Pons (tissue), 1 donor: ENCODE results near the gene MVP.
"Not testable (repeated sequence)": the region's sequence is repeated elsewhere in the genome, so short reads cannot be mapped to it uniquely, and the experiment has no call there.

Source experiments
- DNase-seq: peaks from one replicate; pipeline ENCODE4 v3.0.0-alpha.2; 2016; ENCODE audit warnings: low spot score

MVP gene

DNA sequence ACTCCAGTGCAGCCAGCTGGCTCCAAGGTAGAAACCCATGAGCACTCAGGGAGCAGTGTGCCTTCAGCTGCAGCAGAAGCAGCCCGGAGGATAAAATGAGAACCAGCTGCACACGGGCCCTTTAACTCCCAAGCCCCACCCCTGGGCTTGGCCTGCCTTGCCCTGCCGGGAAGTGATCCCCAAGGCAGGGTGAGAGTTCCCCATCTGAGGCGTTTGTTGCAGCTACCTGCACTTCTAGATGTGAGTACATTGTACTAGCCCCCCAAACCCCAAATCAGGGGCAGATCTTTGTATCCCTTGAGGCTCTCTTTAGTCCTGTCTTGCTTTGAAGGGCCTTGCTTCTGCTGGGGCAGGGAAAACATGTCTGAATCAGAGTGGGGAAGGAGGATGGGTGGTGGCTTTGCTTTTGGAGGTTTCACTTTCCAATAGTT lies at the start of gene MVP:
TSS of gene MVP (plus strand) at position 192 of the 431 bp plus-strand sequence. CDS start 10,088 bp downstream, outside the sequence.
- DNase-seq = peak; percentile 76

DNA sequence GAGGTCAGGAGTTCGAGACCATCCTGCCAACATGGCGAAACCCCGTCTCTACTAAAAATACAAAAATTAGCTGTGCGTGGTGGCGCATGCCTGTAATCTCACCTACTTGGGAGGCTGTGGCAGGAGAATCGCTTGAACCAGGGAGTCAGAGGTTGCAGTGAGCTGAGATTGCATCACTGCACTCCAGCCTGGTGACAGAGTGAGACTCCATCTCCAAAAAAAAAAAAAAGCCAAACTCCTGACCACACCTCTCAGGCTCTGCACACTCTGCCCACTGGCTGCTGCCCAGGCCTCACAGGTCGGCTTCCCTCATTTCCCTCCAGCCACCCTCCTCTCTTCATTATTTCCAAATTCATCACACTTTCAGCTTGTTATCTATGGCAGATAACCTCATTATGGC lies 47.9 kb upstream of the MVP start:
- DNase-seq = not testable (repeated sequence)

DNA sequence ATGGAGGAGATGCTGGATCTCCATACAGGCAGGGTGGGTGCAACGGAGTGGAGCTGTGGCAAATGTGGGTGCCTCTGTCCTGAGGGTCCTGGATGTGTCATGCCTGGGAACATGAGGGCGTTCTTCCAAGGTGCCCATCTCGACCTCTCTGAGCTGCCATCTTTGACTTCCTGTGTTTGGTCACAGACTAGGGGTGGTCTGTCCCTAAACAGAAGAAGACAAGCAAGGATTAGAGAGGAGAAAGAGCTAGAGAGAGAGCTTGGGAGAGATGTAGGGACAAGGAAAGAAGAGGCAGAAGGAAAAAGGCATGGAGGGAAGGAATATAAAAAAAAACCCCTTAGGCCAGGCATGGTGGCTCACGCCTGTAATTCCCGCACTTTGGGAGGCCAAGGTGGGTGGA lies 45.5 kb upstream of the MVP start:
- DNase-seq = no peak

DNA sequence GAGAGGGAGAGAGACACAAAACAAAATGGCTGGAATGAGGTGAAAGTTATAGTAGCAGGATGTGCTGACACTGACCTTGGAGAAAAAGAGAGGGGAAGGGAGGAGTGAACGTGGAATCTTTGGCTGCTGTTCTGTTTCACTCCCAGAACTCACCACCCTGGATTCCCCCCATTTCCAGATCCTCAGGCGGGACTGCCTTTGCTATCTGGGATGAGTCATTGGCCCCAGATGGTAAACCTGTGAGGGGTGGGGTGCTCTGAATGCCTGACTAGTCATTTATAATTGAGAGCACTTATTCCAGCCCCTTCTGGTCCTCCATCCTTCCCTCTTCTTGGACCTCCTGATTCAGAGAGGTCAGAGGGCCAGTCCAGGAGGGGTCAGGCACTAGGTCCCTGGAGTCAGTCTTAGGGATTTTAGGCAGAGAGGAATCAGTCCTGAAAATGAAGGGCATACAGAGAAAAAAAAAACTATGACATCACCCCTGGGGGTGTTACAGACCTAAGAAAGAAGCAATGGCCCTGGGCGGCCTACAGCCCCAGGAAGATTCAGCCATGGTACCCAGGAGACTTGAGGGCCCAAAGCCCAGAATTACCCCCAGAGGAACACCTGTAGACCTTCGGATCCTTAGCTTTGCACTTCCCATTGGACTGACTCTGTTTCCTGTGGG lies 44.4 kb upstream of the MVP start:
- DNase-seq = no peak

DNA sequence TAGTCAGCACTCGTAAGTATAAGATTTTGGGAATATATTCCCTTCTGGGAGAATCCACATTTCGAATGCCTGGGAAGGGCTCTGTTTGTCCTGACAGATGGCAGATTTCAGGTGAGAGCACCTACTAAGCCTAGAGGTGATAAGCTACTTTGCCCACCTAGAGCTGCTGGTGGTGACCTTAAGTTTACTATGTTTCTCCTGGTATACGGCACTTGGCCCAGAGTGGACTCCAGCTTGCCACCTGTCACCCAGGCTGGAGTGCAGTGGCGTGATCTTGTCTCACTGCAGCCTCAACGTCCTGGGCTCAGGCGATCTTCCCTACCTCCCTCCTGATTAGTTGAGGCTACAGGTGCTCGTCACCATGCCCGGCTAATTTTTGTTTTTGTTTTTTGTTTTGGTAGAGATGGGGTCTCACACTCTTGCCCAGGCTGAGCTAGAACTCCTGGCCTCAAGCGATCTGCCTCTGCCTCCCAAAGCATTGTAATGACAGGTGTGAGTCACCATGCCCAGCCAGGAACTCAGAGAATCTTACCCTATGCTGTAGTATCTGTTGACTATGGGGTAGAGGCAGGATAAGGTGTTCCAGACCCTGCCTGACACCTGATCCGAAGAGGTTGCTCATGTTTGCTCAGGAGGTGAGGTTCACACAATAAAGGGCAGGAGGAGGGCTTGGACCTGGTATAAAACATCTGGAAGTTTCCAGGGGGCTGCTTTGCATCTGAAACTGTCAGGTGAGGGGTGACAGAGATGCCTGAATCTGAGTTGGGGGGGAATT lies 42.5 kb upstream of the MVP start, which contains the start of gene ZG16:
TSS of gene ZG16 (plus strand) at position 681 of the 775 bp plus-strand sequence. CDS start 1,011 bp downstream, outside the sequence.
- DNase-seq = no peak

DNA sequence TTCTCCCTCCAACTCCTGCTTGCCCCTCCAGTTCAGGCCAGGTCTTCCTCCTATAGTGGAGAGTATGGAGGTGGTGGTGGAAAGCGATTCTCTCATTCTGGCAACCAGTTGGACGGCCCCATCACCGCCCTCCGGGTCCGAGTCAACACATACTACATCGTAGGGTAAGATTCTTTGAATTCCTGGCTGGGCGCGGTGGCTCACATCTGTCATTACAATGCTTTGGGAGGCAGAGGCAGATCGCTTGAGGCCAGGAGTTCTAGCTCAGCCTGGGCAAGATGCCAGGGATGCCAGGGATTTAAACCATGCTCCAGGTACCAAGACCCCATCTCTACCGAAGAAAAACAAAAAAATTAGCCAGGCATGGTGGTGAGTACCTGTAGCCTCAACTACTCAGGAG lies 40.8 kb upstream of the MVP start:
- DNase-seq = no peak

DNA sequence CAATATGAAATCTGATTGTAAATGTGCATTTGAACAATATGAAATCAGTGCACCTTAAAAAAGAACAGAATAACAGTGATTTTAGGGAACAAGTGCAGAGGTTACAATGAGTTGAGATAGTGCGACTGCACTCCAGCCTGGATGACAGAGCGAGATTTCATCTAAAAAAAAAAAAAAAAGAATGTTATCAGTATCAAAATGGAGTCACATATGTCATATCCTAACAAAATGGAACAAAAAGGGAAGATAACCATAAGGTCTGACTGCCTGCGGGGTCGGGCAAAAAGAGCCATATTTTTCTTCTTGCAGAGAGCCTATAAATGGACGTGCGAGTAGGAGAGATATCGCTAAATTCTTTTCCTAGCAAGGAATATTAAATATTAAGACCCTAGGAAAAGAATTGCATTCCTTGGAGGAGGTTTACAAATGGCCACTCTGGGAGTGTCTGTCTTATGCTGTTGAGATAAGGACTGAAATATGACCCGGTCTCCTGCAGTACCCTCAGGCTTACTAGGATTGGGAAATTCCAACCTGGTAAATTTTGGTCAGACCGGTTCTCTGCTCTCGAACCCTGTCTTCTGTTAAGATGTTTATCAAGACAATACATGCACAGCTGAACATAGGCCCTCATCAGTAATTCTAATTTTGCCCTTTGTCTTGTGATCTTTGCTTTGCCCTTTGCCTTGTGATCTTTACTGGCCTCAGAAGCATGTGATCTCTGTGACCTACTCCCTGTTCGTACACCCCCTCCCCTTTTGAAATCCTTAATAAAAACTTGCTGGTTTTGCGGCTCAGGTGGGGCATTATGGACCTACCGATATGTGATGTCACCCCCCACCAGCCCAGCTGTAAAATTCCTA lies 36.9 kb upstream of the MVP start:
- DNase-seq = not testable (repeated sequence)

DNA sequence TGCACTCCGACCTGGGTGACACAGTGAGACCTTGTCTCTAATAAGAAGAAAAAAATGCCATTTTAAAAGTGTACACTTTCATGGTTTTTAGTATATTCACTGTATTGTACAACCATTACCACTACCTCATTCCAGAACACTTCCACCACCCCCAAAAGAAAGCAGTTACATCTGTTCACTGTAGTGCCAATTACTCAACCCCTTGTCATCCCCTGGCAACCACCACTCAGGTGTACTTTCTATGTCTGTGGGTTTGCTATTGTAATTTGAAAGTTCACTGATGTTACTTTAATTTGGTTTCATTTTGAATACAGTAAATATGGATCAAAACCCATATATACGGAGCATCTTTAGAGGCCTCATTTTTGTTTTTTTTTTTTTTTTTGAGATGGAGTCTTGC lies 36.1 kb upstream of the MVP start:
- no peak for DNase-seq

DNA sequence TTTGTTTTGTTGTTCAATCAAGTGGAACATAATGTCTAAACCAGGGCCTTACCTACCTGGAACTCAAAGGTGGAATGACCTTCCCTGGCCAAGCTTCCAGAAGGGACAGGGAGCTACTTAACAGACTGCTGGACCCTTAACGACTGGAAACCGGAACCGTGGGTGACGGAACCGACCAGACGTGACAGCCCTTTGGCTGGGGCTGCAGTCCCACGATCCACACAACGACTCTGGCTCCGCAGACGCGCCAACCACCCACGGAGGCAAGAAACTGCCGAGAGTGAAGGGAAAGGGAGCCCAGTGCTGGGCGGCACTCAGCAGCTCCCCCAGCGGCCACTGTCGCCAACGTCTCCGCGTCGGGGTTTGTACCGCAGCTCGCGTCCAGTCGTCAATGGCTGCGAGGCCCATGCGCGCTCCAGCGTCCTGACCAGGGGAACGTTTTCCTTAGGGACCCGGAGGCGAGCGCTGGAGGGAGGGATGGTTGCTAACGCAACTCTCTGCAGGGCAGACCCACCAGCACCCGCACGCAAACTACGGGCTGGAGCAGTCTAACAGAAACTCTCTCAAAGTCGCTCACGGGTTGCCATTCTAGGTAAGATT lies 35.3 kb upstream of the MVP start:
- DNase-seq = no peak

DNA sequence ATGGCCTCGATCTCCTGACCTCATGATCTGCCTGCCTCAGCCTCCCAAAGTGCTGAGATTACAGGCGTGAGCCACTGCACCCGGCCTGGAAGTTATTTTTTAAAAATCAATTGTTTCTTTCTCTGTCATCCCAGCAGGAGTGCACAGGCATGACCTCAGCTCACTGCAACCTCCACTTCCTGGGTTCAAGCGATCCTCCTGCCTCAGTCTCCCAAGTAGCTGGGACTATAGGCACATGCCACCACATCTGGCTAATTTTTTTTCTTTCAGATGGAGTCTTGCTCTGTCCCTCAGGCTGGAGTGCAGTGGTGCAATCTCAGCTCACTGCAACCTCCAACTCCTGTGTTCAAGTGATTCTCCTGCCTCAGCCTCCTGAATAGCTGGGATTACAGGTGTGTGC lies 33.1 kb upstream of the MVP start:
- not testable (repeated sequence) for DNase-seq

DNA sequence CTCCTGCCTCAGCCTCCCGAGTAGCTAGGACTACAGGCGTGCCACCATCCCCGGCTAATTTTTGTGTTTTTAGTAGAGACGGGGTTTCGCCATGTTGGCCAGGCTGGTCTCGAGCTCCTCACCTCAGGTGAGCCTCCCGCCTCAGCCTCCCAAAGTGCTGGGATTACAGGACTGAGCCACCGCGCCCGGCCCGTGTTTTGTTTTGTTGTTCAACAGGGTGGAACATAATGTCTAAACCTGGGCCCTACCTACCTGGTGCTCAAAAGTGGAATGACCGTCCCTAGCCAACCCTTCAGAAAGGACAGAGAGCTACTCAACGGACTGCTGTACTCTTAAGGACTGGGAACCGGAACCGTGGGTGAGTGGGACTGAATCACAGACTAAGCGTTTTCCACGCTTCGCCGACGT lies 30.5 kb upstream of the MVP start:
- DNase-seq = no peak

DNA sequence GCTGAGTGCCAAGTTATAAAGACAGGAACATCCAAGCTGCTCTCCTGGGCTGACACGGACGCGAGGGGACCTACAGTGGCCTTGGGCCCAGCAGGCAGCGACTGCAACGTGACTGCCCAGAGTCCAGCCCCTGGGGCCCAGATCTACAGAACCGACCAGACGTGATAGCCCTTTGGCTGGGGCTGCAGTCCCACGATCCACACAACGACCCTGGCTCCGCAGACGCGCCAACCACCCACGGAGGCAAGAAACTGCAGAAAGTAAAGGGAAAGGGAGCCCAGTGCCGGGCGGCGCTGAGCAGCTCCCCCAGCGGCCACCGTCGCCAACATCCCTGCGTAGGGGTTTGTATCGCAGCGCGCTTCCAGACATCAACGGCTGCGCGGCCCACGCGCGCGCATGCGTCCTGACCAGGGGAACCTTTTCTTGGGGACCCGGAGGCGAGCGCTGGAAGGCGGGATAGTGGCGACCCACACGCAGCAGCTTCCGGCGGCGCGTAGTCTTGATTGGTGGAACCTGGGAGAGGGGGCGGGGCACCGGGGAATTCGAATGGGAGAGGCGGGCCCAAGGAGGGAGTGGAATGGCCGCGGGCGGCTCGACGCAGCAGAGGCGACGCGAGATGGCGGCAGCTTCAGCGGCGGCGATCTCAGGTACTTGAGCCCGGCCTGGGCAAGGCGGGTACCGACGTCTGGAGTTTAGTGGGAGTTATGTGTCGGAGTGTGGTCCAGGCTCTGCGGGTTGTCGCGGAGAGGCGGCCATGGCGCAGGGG lies 29.9 kb upstream of the MVP start, which contains the start of gene KIF22:
TSS of gene KIF22 (plus strand) at position 569 of the 766 bp plus-strand sequence. CDS start at position 578, 9 bp downstream.
- DNase-seq = peak; percentile 98

DNA sequence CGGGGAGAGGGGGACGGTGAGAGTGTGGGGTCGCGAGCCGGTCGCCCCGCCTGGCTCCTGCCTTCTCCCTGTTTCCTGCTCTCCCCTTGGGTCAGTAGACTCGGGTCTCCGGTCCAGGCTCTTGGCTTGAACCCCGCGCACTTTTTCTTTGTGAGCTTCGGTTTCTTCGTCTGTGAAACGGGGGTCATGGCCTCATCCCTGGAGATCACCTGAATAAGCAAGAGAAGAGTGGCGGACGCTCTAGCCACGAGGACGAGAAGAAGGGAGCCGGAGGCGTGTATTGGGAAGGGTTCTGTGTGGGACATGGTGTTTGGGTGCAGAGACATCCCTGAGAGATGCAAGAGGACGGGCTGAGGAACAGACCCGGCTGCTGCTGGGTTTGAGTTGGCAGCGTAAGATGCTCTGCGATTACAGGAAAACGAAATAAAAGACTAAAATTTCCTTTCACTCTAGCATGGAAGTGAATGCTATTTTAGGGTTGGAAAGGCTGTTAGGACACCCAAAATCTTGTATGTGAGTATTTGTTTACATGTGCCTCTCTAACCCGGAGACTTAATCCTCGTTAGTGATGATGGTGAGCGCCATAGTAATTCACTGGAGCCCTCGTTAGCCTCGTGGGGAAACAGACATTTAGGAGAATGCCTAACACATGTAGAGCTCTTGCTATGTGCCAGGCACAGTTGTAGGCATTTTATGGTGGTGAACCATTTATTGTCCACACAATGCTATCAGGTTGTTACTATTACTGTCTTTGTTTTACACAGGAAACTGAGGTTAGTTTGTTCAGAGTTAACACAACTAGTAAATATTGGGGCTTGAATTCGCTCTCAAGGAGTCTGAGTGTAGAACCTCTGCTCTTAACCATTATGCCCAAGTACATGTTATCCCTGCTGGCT lies 29.1 kb upstream of the MVP start:
- DNase-seq = no peak

DNA sequence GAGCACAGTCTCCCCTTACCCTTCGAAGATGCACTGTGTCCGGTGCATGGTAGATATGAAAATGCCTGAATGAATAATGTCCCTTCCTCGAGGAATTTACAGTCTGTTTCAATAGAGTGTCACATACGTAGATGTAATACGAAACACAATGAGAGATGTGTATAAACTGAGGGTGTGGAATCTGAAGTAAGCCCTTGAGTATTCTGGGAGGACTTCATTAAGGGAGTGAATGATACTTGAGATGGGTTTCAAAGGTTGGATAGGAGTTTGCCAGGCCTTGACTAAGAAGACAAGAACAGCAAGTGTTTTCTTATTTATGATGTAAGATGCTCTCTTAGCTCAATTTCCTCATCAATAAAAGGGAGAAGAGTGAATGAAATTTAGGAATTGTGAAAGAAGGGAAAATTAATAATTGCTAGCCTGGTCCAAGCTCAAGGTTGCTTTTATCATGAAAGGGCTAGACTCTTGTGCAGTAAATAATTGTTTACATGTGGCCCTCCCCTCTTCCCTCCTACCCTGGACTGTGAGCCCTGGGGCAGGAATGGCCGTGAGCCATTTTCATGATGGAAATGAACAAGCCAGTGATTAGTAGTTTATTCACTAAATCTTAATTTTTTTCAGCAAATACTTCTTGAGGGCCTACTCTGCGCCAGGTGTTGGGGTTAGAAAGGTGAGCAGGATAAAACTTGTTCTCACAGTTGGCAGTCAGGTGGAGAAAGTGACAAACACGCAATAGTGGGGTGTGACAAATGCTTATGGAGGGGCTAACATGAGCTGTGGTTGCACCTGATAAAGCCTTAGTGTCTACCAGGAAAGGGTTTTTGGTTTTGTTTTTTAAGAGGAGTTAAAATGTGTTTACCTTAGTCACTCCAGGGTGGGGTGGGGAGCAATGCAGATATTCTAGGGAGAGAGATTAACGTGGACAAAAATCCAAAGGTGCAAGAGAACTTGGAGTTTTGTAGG lies 28.1 kb upstream of the MVP start:
- DNase-seq = no peak

DNA sequence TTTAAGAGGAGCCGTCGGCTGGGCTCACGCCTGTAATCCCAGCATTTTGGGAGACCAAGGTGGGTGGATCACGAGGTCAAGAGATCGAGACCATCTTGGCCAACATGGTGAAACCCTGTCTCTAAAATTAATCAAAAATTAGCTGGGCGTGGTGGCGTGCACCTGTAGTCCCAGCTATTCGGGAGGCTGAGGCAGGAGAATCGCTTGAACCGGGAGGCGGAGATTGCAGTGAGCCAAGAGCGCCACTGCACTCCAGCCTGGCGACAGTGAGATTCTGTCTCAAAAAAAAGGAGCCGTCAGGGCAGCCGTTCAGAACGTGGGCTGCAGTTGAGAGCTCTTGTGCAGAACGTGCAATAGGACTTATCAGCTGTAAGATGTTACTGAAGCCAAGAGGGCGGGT lies 27.1 kb upstream of the MVP start:
- not testable (repeated sequence) for DNase-seq

DNA sequence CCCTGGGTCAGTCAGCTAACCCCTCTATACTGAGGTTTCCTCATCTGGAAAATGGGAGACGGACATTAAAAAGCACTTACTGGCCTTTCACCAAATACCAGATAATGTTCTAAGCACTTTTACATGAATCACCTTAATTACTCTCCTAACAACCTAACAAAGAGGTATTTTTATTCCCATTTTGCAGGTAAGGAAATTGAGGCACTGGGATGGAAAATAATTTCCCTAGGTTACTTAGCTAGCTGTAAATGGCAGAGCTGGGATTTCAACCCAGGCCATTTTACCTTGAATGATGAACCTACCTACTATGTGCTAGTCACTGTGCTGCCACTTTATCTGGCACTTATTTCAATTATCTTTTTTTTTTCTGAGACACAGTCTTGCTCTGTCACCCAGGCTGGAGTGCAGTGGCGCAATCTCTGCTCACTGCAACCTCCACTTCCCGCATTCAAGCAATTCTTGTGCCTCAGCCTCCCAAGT lies 26.0 kb upstream of the MVP start:
- no peak for DNase-seq

DNA sequence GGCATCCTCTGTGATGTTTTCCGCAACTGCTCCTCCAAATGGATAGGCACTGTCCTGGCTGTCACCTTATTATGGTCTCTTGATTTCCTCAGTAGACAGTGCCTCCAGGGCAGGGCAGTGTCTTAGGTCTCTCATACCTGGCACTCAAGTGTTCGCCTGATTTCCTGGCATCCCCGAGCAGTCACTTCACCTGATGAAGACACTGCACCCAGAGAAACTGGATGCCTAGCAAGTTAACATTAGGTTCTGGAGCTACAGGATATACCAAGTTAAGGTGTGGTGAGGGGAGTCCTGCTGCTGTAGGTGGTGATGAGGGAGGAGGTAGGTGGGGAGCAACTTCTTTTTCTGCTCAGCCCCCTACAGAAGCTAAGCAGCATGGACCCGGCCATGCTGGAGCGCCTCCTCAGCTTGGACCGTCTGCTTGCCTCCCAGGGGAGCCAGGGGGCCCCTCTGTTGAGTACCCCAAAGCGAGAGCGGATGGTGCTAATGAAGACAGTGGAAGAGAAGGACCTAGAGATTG lies 17.8 kb upstream of the MVP start:
- DNase-seq = no peak

DNA sequence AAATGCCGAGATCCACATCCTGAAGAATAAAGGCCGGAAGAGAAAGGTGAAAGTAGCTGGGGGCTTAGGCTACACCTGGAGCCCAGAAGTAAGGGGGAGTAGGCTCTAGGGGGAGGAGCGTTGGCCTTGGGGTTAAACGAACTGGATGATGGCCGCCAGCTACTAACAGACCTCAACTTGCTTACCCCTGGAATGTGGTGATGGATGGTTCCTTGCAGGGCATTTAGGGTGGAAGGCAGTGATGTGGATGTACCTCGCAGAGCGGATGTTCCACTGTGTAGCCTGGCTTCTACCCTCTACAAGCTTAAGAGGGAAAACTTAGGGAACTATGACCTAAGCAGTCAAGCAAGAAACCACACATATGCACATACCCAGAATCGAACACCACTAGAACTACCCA lies 16.2 kb upstream of the MVP start:
- DNase-seq = no peak
